Uterus (tissue), 4 donors: ENCODE data around the gene UQCC2. TPM values are rescaled to one million over a fixed set of nuclear protein-coding genes. Genes with fewer than 3 reads are reported as not detected.

Experiments used
- DNase-seq, 2 donors: peaks; one replicate each; pipeline ENCODE4 v3.0.0-alpha.2; 2019 to 2020
- H3K27ac ChIP-seq, 2 donors: fragments of 200-600 bp; sonication (generic); 1 replicate in 1 of 2; 2 replicates in 1 of 2; pipeline ENCODE4 v1.5.1; 2016 to 2018
- H3K27me3 ChIP-seq, 2 donors: fragments of 200-600 bp; sonication (generic); one replicate each; pipeline ENCODE4 v1.5.1; 2018 to 2019; ENCODE audit warnings: control low read depth in 1 of 2
- H3K36me3 ChIP-seq, 2 donors: fragments of 200-600 bp; sonication (generic); one replicate each; pipeline ENCODE4 v1.5.1; 2019; ENCODE audit warnings: control low read depth in 1 of 2
- H3K4me1 ChIP-seq, 2 donors: fragments of 200-600 bp; sonication (generic); one replicate each; pipeline ENCODE4 v1.5.1; 2018 to 2019; ENCODE audit warnings: control low read depth in 1 of 2
- H3K4me3 ChIP-seq, 2 donors: fragments of 200-600 bp; sonication (generic); 1 replicate in 1 of 2; 2 replicates in 1 of 2; pipeline ENCODE4 v1.5.1; 2018 to 2019; ENCODE audit warnings: mild to moderate bottlenecking in 1 of 2
- H3K9me3 ChIP-seq, 2 donors: fragments of 200-600 bp; sonication (generic); one replicate each; pipeline ENCODE4 v1.5.1; 2019; ENCODE audit warnings: control low read depth in 1 of 2
- POLR2A ChIP-seq, 2 donors: fragments of 450-650 bp; IDR thresholded peaks; one replicate each; pipeline ENCODE4 v1.6.1; 2016; ENCODE audit warnings: antibody characterized with exemption in 2 of 2, mild to moderate bottlenecking in 1 of 2, moderate library complexity in 1 of 2
- intact Hi-C: fragments of 100-400 bp; cut with DNase I; formaldehyde crosslinking; loops from one replicate; pipeline ENCODE4 v1.15.1; 2023; ENCODE audit warnings: low total_unique reads
- total RNA-seq, 4 donors: library from RNA; depleted of rRNA in 3 of 4; stranded (reverse); fragments of >200 nt in 3 of 4; gene quantifications; one replicate each; pipeline versions ENCODE4 v1.1.0 to v1.2.4, GENCODE V29; 2014 to 2023
- TF ChIP-seq, protein P1 (sequence below), 4 experiments: fragments of 200-600 bp in 2 of 4; fragments of 450-650 bp in 2 of 4; sonication (generic) in 2 of 4; IDR thresholded peaks; one replicate each; pipeline ENCODE4 v1.5.1; 2016 to 2019; ENCODE audit warnings: antibody characterized with exemption in 4 of 4, mild to moderate bottlenecking in 2 of 4, moderate library complexity in 1 of 4
- donor health status: DM: yes; HTN: yes; CAD: no.

The UQCC2 gene
- total RNA-seq, 4 donors from 2014 or later: 10.0 to 63.2 (median 30.9) TPM

- no peak for DNase-seq
- Histone ChIP-seq H3K4me3 (no peak overlapping the region), H3K27ac (no peak overlapping the region), H3K36me3 (no peaks in the 10 kb centered on the region), H3K27me3 (no peaks in the 10 kb centered on the region), H3K9me3 (no peaks in the 10 kb centered on the region), H3K4me1 (no peaks in the 10 kb centered on the region)
- intact Hi-C loops: no loop called here
- no peak for TF ChIP-seq POLR2A (IDR thresholded peaks at IDR 0.05)
- TF ChIP-seq, protein P1, sequence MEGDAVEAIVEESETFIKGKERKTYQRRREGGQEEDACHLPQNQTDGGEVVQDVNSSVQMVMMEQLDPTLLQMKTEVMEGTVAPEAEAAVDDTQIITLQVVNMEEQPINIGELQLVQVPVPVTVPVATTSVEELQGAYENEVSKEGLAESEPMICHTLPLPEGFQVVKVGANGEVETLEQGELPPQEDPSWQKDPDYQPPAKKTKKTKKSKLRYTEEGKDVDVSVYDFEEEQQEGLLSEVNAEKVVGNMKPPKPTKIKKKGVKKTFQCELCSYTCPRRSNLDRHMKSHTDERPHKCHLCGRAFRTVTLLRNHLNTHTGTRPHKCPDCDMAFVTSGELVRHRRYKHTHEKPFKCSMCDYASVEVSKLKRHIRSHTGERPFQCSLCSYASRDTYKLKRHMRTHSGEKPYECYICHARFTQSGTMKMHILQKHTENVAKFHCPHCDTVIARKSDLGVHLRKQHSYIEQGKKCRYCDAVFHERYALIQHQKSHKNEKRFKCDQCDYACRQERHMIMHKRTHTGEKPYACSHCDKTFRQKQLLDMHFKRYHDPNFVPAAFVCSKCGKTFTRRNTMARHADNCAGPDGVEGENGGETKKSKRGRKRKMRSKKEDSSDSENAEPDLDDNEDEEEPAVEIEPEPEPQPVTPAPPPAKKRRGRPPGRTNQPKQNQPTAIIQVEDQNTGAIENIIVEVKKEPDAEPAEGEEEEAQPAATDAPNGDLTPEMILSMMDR (IDR thresholded peaks at IDR 0.05): no peak
Measured at GRCh38 chr6:33667776-33668175, 43.7 kb downstream of the UQCC2 start.

GRCh38 chr6:33667072-33667471, 44.4 kb downstream of the UQCC2 start:
- TF ChIP-seq, protein P1 (IDR thresholded peaks at IDR 0.05): no peak
- TF ChIP-seq POLR2A (IDR thresholded peaks at IDR 0.05): no peak
- Histone ChIP-seq H3K4me1 (no peaks in the 10 kb centered on the region), H3K9me3 (no peaks in the 10 kb centered on the region), H3K36me3 (no peaks in the 10 kb centered on the region), H3K27ac (no peak overlapping the region), H3K27me3 (no peaks in the 10 kb centered on the region), H3K4me3 (no peak overlapping the region)
- intact Hi-C loops: no loop called here
- no peak for DNase-seq

- Histone ChIP-seq H3K36me3 (no peaks in the 10 kb centered on the region), H3K27ac (no peak overlapping the region), H3K27me3 (no peaks in the 10 kb centered on the region), H3K4me3 (no peak overlapping the region), H3K9me3 (no peaks in the 10 kb centered on the region), H3K4me1 (no peaks in the 10 kb centered on the region)
- intact Hi-C loops: no loop called here
- TF ChIP-seq, protein P1 (IDR thresholded peaks at IDR 0.05): no peak
- TF ChIP-seq POLR2A (IDR thresholded peaks at IDR 0.05): no peak
- DNase-seq: no peak
Measured at GRCh38 chr6:33665957-33666356, 45.5 kb downstream of the UQCC2 start.

DNA sequence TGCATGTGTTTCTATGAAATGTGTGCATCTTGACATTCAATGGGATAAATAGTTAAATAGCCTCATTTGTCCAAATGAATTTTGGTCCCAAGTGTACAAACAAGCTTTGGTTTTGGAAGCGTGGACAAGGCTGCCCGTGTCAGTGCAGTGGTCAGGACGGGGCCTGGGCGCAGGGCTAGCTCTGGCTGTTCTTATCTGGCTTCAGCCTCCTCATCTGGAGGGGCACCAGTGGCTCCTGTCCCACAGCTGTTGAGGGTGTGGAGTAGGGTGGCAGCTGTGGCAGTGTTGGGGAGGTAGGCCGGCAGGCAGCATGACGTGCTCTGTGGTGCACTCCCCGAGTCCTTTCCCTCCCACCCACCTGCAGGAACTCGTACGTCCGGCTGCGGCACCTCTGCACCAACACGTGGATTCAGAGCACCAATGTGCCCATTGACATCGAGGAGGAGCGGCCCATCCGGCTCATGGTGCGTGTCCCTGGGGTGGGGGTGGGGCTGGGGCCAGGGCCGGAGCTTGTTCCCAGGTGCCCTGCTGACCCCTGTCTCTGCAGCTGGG, 46.9 kb downstream of the UQCC2 start:
- Histone ChIP-seq H3K27me3 (no peaks in the 10 kb centered on the region), H3K27ac (no peak overlapping the region), H3K4me1 (no peaks in the 10 kb centered on the region), H3K36me3 (no peaks in the 10 kb centered on the region), H3K9me3 (no peaks in the 10 kb centered on the region), H3K4me3 (no peak overlapping the region)
- intact Hi-C loops: no loop called here
- TF ChIP-seq, protein P1 (IDR thresholded peaks at IDR 0.05): no peak
- no peak for TF ChIP-seq POLR2A (IDR thresholded peaks at IDR 0.05)
- DNase-seq: no peak

- Histone ChIP-seq H3K27ac (no peak overlapping the region), H3K4me1 (no peaks in the 10 kb centered on the region), H3K4me3 (no peak overlapping the region), H3K36me3 (no peaks in the 10 kb centered on the region), H3K9me3 (no peaks in the 10 kb centered on the region), H3K27me3 (no peaks in the 10 kb centered on the region)
- no peak for DNase-seq
- intact Hi-C loops: no loop called here
- TF ChIP-seq POLR2A (IDR thresholded peaks at IDR 0.05): no peak
- TF ChIP-seq, protein P1 (IDR thresholded peaks at IDR 0.05): no peak
Measured at GRCh38 chr6:33663727-33664449, 47.6 kb downstream of the UQCC2 start.
